ENCODE data around the gene ALDH3B1.

- TF ChIP-seq CTCF (conservative IDR thresholded peaks at IDR 0.05 in 1 of 2, IDR thresholded peaks at IDR 0.05 in 1 of 2; ENCODE audit: extremely low read depth in 1 of 2, insufficient read depth in 1 of 2, low read depth in 1 of 2, low read length in 2 of 2), result no peak
- TF ChIP-seq EZH2 (IDR thresholded peaks at IDR 0.05; ENCODE audit: borderline replicate concordance, low read length), result no peak
Observed at GRCh38 chr11:67983951-67984350, 26.2 kb upstream of the ALDH3B1 start.
